ENCODE measurements around the gene ATG4A. TPM values are rescaled to one million over a fixed set of nuclear protein-coding genes. Genes with fewer than 3 reads are reported as not detected.

The ATG4A gene
- total RNA-seq, 1 donor = 12.7 TPM

GRCh38 chrX:108199041-108199440 is 107.5 kb downstream of the ATG4A start:
- no peak for DNase-seq (ENCODE audit: low read depth)
- no peak overlapping the region for H3K4me3 ChIP-seq (ENCODE audit: low read depth, low read length)
- no peak for TF ChIP-seq CTCF (IDR thresholded peaks at IDR 0.05; ENCODE audit: insufficient read depth, low read length)

GRCh38 chrX:108199691-108200090 is 108.1 kb downstream of the ATG4A start:
- DNase-seq (ENCODE audit: low read depth) = peak; percentile 57
- no peak overlapping the region for H3K4me3 ChIP-seq (ENCODE audit: low read depth, low read length)
- TF ChIP-seq CTCF (IDR thresholded peaks at IDR 0.05; ENCODE audit: insufficient read depth, low read length) = peak; percentile 58

DNA sequence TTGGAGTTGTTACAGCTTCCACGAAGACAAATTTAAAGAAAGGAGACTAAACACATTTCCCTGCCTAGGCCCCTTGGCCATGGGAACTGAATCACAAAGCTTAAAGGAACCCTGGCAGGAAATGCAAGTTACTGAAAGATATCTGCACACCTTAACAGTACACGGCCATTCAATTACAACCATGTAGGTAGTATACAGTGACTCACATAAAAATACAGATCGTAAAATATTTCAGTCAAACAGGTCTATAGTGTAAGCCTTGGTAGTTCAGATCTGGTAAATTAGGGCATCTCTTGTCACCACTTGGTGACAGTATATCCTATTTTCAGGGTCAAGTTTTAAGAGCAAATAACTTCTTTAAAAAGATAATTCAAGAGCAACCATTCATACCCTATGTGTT is 112.0 kb downstream of the ATG4A start:
- DNase-seq (ENCODE audit: low read depth) = no peak
- no peak overlapping the region for H3K4me3 ChIP-seq (ENCODE audit: low read depth, low read length)
- no peak for TF ChIP-seq CTCF (IDR thresholded peaks at IDR 0.05; ENCODE audit: insufficient read depth, low read length)

Other genes starting within 250 kb of the ATG4A start
- not detected in 2 replicates for gene TEX13B, start 109.4 kb upstream of the ATG4A start, total RNA-seq (ENCODE audit: low replicate concordance)
- 0.09 TPM in 1 of 2 replicates, not detected in the other for gene VSIG1, start 46.7 kb upstream of the ATG4A start, total RNA-seq (ENCODE audit: low replicate concordance)
- gene PSMD10, start 236 bp upstream of the ATG4A start, total RNA-seq (ENCODE audit: low replicate concordance) = 57.5 and 80.8 TPM in 2 replicates